Pons (tissue), 1 donor: ENCODE measurements around the gene PLIN4.

ENCODE experiments used
- DNase-seq: peaks from one replicate; pipeline ENCODE4 v3.0.0-alpha.2; 2016; ENCODE audit warnings: low spot score

PLIN4 gene

DNA sequence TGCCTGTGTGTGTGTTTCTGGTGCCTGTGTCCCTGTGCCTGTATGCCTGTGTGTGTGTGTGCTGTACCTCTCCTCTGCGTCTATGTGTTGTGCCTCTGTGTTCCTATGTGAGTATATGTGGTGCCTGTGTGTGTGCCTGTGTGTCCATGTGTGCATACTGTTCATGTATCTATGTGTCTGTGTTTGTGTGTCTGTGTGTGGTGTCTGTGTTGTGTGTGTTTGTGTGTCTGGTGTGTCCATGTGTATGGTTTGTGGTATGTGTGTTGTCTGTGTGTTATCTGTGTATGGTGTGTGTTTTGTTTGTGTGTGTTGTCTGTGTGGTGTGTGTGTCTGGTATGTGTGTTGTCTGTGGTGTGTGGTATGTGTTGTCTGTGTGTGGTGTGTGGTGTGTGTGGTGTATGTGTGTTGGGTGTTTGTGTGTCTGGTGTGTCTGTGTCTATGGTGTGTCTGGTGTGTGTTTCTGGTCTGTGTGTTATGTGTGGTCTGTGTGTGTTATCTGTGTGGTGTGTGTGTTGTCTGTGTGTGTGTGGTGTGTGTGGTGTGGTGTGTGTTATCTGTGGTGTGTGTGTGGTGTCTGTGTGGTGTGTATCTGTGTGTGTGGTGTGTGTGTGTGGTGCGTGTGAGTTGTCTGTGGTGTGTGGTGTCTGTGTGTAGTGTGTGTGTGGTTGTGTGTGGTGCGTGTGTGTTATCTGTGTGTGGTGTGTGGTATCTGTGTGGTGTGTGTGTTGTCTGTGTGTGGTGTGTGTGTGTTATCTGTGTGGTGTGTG lies 25.8 kb downstream of the PLIN4 start:
- DNase-seq = no peak

DNA sequence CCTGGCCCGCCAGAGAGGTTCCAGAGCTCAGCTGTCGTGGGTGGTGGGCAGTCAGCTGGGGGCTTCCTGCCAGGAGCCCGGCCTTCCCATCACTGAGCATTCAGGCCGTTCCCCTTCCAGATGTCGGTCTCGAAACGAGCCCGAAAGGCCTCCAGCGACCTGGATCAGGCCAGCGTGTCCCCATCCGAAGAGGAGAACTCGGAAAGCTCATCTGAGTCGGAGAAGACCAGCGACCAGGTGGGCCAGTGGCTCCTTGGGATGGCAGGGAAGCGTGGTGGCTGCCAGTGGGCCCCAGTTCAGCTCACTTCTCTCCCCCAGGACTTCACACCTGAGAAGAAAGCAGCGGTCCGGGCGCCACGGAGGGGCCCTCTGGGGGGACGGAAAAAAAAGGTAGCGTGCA lies 26.8 kb downstream of the PLIN4 start:
- no peak for DNase-seq

DNA sequence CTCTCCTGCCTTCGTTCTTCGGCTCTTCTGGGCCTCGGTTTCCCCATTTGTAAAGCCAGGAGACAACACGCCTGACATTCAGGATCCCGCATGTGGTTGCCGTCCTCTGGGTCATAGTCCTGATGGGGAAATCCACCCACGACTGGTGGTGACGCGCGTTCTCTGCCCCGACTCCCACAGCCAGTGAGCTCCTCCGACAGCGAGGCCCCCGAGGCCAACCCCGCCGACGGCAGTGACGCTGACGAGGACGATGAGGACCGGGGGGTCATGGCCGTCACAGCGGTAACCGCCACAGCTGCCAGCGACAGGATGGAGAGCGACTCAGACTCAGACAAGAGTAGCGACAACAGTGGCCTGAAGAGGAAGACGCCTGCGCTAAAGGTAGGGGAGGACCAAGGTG lies 29.8 kb downstream of the PLIN4 start:
- no peak for DNase-seq

DNA sequence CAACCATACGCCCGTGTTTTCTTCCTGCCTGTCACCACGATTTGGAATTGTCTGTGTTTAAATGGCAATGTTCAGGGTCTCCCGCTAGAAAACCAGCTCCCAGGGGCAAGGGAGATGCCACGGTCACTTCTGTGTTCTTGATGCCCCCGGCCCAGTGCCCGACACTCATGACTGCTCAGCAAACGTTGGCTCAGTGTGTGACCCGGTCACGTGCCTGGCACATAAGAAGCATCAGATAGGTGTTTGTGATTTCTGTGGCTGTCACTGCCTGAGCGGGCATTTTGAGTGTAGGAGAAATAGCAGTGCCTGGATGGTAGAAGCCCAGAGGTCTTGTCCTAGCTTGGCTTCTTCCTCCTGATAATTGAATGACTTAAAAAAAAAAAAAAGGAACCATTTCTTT lies 30.7 kb downstream of the PLIN4 start:
- no peak for DNase-seq

DNA sequence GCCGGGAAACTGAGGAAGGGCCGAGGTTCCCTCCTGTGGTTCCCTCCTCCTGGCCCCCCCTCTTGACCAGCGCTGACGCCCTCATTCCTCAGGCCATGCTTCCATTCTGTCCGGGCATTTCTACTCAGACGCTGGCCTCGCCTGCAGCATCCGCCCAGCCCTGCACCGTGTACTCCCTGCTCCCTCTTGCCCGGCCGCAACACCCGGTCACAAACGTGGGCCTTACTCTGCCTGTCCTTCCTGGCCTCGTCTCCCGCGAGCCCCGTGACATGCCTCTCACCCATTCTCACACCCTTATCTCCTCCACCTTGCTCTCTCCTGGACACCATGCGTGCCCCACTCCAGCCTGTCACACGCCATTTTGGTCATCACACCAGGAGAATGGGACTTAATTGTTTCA lies 34.9 kb downstream of the PLIN4 start:
- no peak for DNase-seq

DNA sequence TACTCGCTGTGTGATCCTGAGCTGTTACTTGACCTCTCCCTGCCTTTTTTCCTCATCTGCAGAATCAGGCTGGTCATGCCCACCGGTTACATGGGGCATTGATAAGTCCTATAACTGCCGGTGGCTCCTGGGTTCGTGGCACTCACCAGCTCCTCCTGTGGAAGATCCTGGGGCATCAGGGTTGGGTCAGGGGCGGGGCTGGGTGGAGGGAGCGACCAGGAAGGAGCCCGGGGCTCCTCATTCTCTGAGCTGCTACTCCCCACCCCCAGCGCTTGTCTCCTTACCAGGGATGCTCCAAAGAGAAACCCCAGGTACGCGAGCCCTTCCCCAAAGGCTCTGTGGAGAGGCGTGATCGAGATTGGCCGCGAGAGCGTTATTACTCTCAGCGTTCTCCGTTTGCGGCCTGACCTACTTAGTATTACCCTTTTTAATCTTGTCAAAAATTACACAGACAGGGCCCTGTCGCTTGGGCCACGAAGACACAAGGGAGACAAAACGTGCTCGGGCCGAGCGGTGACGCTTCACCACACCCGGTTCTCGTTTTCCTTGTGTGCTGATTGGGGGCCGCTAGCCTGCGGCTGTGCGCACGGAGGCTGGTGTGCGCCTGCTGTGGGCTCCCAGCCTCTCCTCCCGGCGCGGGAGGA lies 35.4 kb downstream of the PLIN4 start:
- no peak for DNase-seq

DNA sequence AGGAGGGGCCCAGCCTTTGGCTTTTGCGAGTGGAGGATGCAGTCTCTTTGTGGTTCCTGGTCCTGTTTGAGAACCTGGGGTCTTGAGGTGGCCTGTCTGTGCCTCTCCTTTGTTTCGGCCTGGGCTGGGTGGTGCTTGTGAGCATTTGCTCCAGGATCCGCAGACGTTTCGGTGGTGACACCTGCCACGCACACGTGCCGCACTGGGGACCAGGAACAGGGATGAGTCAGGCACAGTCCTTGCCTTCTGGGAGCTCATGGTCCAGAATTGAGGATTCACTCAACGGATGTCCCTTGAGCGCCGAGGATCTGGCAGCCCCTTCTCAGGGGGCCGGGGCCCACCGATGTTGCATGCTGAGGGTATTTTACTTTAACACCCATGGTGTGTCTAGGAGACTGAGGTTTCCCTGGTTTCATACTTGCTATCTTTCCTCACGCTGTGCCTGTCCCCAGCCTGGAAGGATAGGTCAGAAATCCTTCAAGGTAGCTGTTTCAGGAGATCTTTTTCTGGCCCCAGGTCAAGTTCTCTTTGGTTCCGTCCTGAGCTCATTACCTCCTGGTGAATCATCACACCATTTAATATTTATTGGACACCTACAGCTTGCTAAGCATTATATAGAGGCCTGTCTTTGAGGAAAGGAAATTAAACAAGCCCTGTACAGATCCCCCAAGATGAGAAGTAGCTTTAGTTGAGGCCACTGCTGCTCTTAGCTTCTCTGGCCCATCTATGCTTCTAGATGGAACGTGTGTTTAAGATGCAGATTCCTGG lies 41.1 kb downstream of the PLIN4 start:
- DNase-seq = no peak

DNA sequence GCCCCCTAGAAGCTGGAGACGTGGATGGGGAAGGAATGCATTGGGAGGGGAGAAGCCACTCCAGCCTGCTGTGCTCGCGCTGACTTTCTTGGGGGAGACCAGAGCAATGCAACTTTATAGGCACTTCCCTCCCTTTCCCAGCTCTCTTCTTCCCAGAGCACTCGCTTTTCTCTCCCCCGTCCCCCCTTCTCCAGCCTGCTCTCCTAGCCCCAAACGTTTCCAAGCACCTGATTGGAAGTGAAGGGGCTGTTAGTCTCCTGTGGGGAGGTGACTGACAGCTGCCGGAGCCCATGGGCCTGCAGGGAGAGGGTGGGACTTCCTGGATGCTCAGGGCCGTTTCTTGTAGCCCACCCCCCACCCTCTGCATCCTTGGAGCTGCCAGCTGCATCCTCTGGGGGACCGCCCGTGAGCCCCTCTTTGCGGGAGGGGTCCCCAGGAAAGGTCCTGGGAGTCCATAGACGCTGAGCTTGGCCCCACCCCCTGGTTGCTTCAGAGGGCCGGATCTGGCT lies 43.7 kb downstream of the PLIN4 start:
- peak; percentile 63 for DNase-seq

DNA sequence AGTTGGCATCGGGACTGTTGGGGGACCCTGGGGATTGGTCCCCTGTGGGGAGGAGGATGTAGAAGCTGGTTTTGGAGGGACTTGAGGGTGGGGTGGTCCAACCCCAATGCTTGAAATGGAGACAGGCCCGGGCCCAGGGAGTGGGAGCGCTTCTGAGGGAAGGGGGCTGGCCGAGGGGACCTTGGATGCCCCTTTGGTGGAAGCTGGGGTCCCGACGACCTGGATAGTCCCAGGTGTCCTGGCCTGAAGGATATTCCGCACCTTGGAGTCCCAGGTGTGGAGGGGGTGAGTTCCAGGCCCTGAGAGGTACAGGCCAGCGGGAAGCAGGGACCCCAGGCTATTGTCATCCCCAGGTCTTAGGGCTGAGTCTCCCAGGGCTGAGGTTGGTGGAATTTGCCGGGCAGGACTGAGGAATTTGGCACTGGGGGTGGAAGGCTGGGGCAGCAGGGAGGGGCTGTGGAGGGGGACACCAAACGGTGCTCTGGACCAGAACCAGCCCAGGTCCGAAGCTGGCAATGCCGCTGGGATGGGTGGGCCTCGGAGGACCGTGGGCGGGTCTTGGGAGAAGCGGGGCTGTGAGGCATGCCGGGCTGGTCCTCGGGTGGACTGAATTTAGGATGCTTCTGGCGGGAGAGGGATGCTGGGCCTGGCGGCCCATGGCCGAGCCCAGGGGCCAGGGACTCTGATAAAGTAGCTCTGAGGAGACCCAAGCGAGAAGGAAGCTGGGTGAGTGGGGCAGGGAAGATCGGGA lies 44.3 kb downstream of the PLIN4 start:
- DNase-seq = no peak

DNA sequence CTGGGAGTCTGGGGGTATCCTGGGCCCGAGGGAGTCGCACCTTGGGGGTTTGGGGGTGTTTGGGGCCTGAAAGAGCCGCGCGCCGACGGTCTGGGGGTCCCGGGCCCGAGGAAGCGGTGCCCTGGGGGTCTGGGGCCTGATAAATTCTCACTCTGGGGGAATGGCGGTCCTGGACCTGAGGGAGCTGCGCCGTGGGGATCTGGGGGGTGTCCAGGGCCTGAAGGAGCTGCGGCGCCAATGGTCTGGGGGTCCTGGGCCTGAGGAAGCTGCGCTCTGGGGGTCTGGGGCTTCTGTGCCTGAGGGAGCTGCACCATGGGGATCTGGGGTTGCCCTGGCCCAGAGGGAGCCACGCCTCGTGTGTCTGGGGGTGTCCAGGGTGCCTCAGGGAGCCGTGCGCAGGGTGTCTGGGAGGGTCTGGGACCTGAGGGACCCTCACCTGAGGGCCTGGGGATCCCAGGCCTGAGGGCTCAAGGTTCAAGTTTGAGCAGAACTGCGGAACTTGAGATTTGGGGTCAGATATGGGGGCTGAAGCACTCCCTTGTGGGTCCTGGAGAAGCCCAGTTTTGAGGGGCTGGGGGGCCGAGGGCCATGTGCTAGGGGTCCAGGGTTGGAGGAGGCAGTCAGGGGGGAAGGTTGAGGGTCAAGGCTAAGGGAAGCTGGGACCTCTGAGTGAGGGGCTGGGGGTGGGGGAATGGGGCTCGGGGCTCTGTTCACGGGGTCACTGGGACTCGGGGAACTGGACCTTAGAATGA lies 45.1 kb downstream of the PLIN4 start:
- no peak for DNase-seq

DNA sequence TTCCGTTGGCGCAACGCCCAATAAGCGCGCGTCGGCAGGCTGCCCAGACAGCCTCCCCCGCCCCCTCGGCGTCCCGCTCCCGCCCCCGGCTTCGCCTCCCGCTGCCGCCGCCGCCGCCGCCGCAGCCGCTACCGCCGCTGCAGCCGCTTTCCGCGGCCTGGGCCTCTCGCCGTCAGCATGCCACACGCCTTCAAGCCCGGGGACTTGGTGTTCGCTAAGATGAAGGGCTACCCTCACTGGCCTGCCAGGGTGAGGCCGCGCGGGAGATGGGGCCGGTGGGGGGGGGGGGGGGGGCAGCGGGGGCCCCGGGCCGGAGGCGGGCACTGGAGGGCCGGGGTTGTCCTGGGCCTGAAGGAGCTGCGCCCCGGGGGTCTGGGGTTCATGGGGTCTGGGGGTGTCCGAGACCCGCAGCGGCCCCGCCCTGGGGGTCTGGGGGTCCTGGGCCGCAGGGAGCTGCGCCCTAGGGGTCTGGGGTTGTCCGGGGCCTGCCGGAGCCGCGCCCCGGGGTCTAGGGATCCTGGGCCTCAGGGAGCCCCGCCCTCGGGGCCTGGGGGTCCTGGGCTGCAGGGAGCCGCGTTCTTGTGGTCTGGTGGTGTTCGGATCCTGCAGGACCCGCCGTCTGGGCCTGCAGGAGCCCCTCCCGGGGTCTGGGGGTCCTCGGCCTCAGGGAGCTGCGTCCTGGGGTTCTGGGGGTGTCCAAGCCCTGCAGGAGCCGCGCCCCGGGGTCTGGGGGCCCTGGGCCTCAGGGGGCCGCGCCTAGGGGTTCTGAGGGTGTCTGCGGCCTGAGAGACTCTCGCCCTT lies 45.9 kb downstream of the PLIN4 start, which contains the start of gene HDGFL2:
HDGFL2 (plus strand) TSS at position 124 of the 801 bp plus-strand sequence; CDS start at position 178, 54 bp downstream.
- DNase-seq = no peak

DNA sequence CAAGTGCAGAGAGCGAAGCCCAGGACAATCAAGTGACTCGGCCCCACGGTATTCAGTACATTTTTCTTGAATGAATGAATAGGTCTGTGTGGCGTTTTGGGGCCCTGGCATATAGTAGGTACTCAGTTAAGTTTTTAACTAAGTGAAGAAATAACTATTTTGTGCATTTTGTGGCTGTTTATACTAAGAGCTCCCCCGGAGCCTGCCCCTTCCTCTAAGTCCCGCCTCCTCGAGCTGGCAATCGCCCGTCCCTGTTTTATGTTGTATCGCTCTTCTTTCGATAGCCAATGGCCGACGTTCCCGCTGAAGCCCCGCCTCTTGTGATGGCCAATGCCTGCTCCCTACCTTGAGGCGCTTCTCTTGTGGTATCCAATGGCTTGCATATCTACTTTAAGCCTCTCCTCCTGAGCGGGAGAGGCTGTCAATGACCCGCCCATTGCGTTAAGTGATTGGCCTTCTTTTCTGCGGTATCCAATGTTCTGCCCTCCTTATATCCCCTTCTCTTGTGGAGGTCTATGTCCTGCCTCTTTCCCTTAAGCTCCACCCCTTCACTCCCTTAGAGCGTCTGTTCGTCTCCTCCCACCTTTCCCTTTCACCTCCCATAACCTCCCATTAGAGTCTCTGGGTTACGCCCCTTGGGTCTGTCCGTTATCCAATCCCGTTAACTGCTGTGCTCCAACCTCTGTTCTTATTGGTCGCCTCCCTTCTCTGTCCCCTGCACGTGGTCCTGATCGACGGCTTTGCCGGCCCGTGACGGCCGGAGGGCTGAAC lies 46.7 kb downstream of the PLIN4 start:
- peak; percentile 100 for DNase-seq

DNA sequence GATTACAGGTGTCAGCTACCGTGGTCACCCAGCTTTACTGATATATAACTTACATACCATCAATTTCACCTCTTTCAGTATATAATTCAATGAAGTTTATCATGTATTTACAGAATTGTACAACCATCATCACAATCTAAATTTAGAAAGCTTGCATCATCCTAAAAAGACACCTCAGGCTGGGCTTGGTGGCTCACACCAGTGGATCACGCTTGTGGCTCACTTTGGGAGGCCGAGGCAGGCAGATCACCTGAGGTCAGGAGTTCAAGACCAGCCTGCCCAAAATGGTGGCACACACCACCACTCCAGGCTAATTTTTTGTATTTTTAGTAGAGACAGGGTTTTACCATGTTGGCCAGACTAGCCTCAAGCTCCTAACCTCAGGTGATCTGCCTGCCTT lies 50.5 kb downstream of the PLIN4 start:
- no peak for DNase-seq

DNA sequence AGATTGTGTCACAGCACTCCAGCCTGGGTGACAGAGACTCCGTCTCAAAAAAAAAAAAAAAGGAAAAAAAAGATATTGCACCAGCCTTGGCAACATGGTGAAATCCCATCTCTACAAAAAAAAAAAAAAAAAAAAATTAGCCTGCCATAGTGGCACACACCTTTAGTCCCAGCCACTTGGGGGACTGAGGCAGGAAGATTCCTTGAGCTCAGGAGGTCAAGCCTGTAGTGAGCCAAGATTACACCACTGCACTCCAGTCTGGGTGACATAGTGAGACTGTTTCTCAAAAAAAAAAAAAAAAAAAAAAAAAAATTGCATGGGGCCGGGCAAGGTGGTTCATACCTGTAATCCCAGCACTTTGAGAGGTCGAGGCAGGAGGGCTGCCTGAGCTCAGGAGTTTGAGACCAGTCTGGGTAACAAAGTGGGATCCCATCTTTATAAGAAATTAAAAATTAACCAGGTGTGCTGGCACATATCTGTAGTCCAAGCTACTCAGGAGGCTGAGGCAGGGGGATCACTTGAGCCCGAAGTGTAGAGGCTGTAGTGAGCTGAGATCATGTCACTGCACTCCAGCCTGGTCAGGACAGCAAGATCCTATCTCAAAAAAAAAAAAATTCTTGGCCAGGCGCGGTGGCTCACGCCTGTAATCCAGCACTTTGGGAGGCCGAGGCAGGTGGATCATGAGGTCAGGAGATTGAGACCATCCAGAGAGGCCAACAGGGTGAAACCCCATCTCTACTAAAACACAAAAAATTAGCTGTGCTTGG lies 53.3 kb downstream of the PLIN4 start:
- no peak for DNase-seq

DNA sequence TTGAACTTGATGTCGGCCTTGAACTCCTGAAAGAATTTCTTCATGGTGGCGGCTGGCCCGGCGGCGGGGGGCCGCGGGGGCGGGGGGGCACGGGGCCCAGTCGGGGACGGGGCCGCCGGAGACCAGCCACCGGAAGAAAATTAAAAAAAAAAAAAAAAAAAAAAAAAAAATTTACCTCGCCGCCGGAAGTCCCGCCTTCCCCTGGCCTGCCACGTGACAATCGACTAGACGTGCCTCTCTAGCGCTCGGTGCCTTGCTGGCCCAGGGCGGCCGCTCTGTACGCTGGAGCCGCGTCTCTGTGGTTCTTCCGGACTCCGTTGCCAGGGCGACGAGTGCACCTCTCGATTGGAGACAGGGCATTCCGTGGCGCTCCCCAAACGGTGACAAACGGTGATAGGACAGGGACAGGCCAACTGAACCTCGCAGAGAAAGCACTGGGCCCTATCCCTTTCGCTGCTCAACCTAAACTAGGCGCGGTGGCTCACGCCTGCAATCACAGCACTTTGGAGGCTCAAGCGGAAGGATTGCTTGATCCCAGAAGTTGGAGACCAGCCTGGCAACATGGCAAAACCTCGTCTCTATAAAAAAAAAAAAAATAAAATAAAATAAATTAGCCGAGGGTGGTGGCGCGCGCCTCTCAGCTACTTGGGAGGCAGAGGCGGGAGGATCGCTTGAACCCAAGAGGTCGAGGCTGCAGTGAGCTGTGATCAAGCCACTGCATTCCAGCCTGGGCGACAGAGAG lies 60.5 kb downstream of the PLIN4 start, which contains the start of gene UBXN6:
UBXN6 (minus strand) TSS at position 141 of the 742 bp plus-strand sequence; CDS start at position 44, 97 bp downstream.
- DNase-seq = peak; percentile 96

DNA sequence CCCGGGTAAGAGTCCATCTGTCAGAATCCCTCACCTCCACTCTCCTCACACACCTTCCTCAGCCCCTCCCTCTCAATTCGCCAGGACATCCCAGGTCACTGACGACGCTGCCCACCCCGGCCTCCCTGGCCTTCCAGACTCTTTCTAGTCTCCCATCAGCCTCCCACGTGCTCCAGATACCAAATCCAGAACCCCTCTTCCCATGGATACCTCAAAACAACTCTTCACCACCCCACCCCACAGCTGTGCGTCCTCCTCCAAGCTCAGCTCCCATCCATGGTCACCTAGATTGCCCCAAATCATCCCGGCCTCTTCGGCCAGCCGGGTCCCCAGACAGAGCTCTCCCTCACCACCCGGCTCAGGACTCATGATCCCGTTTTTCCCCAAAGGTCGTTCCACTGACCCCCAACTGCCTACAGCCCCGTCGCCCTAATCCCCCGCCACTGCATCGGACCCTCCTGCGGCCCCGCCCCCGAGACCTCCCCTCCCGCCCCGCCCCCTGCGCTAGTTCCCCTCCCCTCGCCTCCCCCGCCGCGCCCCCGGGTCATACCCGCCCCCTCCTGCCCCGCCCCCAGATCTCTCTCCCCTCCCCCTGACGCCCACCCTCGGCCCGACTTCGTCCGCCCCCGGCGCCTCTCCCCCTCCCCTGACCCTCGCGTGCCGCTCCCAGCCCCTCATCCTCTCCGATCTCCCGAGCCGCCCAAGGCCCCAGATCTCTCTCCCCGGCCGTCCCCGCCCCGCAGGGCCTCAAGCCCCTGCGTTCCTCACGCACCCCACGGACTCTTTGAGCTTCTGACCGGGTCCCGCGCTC lies 61.2 kb downstream of the PLIN4 start:
- DNase-seq = no peak

DNA sequence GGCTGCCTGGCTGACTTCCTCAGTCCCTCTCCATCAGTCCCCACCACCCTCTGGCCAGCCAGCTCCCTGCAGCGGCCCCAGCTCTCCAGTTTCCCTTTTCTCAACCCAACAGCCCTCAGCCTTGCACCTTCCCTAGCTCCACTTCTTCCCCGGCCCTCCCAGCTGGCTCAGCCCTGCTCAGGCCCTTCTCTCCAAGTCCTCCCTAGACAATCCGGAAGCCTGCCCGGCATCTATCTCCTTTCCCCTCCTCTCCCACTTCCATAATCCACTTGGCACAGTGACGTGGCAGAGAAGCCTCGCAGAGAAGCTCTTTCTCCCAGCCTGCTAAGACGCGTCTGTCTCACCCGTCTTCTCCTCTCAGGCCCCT lies 61.8 kb downstream of the PLIN4 start:
- peak; percentile 25 for DNase-seq
